Stimulated activated CD4-positive, alpha-beta T cell treated with anti-CD3 and anti-CD28 coated beads, Interleukin-4, amount 100 ng/mL, for 24 hours (primary cell): Measurements from ENCODE around the gene SIPA1L3.
"Not testable (repeated sequence)": the region's sequence is repeated elsewhere in the genome, so short reads cannot be mapped to it uniquely, and the experiment has no call there.

Experiments
- DNase-seq: peaks from one replicate; pipeline ENCODE4 v3.0.0-alpha.2; 2020

The SIPA1L3 gene

GRCh38 chr19:38047049-38047438 lies 140.0 kb downstream of the SIPA1L3 start:
- peak; percentile 27 for DNase-seq

GRCh38 chr19:38047641-38048040 lies 140.6 kb downstream of the SIPA1L3 start:
- peak; percentile 6 for DNase-seq

- peak; percentile 66 for DNase-seq
These were observed 142.2 kb downstream of the SIPA1L3 start for GRCh38 chr19:38049105-38049649.

- DNase-seq: no peak
These were observed 148.0 kb downstream of the SIPA1L3 start for GRCh38 chr19:38055010-38055409.

GRCh38 chr19:38055655-38056521 lies 148.9 kb downstream of the SIPA1L3 start:
- DNase-seq: no peak

GRCh38 chr19:38056646-38057045 lies 149.6 kb downstream of the SIPA1L3 start:
- DNase-seq: no peak

GRCh38 chr19:38057959-38058690 lies 151.1 kb downstream of the SIPA1L3 start:
- no peak for DNase-seq

- DNase-seq: peak; percentile 27
These were observed 152.9 kb downstream of the SIPA1L3 start for GRCh38 chr19:38059897-38060296.

- no peak for DNase-seq
These were observed 153.3 kb downstream of the SIPA1L3 start for GRCh38 chr19:38060331-38060730.

GRCh38 chr19:38061294-38061693 lies 154.3 kb downstream of the SIPA1L3 start:
- no peak for DNase-seq

- DNase-seq: no peak
These were observed 156.2 kb downstream of the SIPA1L3 start for GRCh38 chr19:38062959-38063761.

- no peak for DNase-seq
These were observed 156.9 kb downstream of the SIPA1L3 start for GRCh38 chr19:38063928-38064327.

GRCh38 chr19:38064661-38065425 lies 157.8 kb downstream of the SIPA1L3 start:
- no peak for DNase-seq

- DNase-seq: not testable (repeated sequence)
These were observed 158.8 kb downstream of the SIPA1L3 start for GRCh38 chr19:38065775-38066174.

- DNase-seq: no peak
These were observed 161.8 kb downstream of the SIPA1L3 start for GRCh38 chr19:38068826-38069225.

- DNase-seq: no peak
These were observed 163.6 kb downstream of the SIPA1L3 start for GRCh38 chr19:38070573-38070972.

- not testable (repeated sequence) for DNase-seq
These were observed 164.0 kb downstream of the SIPA1L3 start for GRCh38 chr19:38071054-38071453.

- no peak for DNase-seq
These were observed 164.6 kb downstream of the SIPA1L3 start for GRCh38 chr19:38071647-38072046.

- DNase-seq: no peak
These were observed 166.1 kb downstream of the SIPA1L3 start for GRCh38 chr19:38072776-38073750.

GRCh38 chr19:38073841-38074685 lies 167.1 kb downstream of the SIPA1L3 start:
- DNase-seq: no peak
